Fibroblast of the aortic adventitia (primary cell): ENCODE results near the gene NNMT. TPM values are rescaled to one million over a fixed set of nuclear protein-coding genes. Genes with fewer than 3 reads are reported as not detected.

ENCODE experiments used
- DNase-seq: peaks from one replicate; pipeline ENCODE4 v3.0.0-alpha.2; 2010; ENCODE audit warnings: low read depth
- H3K4me3 ChIP-seq: 2 replicates; pipeline ENCODE4 v1.5.1; 2011; ENCODE audit warnings: low read depth, mild to moderate bottlenecking, control low read depth, low read length, moderate library complexity
- CTCF ChIP-seq: IDR thresholded peaks from 2 replicates; pipeline ENCODE4 v1.5.1; 2011; ENCODE audit warnings: mild to moderate bottlenecking, low read length, control low read depth, inconsistent platforms; ENCODE audit not compliant: insufficient read depth
- total RNA-seq: library from RNA; depleted of rRNA; stranded (reverse); fragments of >200 nt; gene quantifications from 2 replicates; pipeline ENCODE4 v1.2.3, GENCODE V29; 2012; ENCODE audit warnings: low replicate concordance

Gene NNMT
- total RNA-seq, 1 donor, result 178 TPM

DNA sequence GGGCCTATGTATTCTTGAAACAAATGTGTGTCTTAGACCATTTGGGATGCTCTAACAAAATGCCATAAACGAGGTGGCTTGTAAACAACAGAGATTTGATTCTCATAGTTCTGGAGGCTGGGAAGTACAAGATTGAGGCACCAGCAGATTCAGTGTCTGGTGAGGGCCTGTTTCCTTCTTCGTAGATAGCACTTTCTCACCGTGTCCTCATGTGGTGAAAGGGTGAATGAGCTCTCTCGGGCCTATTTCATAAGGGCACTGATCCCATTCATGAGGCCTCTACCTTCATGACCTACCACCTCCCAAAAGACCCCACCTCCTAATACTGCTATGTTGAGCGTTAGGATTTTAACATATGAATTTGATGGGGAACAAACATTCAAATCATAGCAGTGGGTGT lies 6.4 kb upstream of the NNMT start:
- H3K4me3 ChIP-seq, result no peak overlapping the region
- no peak for DNase-seq
- TF ChIP-seq CTCF, result no peak

GRCh38 chr11:114290503-114291235 lies 5.5 kb upstream of the NNMT start:
- no peak for TF ChIP-seq CTCF
- no peak overlapping the region for H3K4me3 ChIP-seq
- DNase-seq, result peak; percentile 62

DNA sequence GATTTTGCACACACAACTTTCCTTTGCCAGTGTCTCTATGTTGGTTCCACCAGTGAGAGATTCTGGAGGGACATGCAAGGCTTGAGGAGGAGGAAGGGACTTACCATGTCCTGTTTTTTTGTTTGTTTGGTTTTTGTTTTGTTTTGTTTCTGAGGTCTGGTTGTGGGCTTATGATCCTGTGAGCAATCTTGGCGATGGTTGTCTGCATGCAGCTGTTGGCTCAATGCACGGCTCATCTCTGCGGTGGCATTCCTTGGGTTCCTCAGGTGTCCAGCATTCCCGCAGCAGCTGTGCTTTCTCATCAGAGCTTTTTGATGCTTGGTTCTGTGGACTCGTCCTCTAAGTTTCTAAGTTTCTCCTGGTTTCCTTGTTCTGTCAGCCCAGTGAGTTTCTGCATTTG lies 4.8 kb upstream of the NNMT start:
- H3K4me3 ChIP-seq, result peak overlapping the region; percentile 47
- TF ChIP-seq CTCF, result no peak
- peak; percentile 76 for DNase-seq

DNA sequence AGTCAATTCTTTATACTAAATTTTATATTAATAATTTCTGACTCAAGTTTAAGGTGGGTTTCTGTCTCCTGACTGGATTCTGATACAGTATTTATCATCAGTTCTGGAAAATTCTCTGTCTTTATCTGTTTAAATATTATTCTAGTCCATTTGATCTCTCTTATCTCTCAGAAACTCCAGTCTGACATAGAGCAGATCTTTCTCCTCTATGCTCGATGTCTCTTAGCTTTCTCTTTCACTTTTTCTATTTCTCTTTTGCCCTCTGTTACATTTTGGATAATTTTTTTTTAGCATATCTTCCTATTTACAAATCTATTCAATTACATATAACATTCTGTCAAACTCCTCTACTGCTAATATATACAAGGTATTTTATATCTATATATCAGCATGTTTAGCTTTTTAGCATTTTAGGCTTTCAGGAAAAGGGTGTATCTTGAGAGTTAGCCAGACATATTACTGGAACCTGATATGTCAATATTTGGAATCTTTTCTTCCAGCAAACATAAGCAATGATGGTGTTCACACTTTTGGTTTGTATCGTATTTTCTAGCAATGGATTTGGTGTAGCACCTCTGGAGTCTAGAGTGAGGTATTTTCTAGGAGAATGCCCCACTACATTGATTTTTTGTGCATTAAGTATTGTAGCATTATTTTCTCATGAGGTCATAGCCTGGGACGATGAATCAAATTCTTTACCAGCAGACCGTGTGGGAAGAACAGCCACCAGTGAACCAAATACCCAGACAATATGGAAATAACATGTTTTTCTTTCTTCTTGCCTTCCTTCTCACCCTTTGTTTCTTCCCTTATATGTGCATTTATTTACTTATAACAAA lies 4.1 kb upstream of the NNMT start:
- DNase-seq, result peak; percentile 92
- peak; percentile 12 for TF ChIP-seq CTCF
- peak overlapping the region; percentile 47 for H3K4me3 ChIP-seq

DNA sequence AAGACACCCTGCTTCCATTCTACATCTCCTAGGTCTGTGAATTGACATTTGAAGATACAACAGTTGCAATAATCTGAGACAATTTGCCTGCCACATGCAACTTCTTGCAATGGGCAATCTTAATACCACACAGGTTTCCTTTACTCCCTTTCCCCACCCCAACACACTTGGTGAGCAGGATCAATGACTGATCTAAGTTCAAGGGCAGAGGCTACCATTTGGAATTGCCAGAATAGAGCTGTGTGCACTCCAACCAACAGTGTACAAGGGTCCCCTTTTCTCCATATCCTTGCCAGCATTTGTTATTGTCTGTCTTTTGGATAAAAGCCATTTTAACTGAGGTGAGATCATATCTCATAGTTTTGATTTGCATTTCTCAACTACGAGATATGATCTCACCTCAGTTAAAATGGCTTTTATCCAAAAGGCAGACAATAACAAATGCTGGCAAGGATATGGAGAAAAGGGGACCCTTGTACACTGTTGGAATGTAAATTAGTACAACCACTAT lies 2.9 kb upstream of the NNMT start:
- TF ChIP-seq CTCF, result no peak
- DNase-seq, result peak; percentile 62
- no peak overlapping the region for H3K4me3 ChIP-seq

DNA sequence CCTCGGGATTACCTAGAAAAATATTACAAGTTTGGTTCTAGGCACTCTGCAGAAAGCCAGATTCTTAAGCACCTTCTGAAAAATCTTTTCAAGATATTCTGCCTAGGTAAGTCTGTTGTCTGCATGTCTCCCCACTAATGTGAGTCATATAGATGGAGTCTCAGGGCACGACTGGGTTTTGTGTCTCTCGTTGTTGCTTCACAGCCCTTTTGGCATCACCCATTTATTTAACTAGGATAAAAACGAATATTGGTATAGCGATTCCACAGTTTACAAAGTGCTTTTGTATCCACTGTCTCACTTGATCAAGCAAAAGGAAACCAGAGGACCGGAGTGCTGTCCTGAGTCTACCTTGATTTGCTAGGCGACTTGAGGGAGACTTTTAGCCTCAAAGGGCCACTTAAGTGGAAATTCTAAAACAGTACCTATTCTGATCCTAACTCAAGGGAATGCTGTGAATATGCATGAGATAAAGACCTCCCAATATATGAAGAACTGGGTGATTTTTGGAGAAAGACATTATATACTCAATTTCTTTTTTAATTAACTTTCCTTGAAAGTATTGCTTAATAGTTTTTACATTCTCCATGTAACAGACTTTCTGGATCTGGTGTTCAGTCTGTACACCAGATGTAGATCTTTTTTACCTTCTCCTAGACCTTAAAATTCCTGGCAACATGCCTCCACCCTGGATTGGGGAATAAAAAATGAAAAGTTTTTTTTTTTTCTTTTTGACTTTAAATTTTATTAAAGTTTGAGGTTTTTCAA lies 590 bp downstream of the NNMT start:
- peak overlapping the region; percentile 87 for H3K4me3 ChIP-seq
- no peak for TF ChIP-seq CTCF
- DNase-seq, result peak; percentile 51
